ENCODE data around the gene LRRC3.
A peak's percentile ranks its signal among the peaks of the same experiment; 100 is the strongest.
"Not testable (repeated sequence)": the region's sequence is repeated elsewhere in the genome, so short reads cannot be mapped to it uniquely, and the experiment has no call there.

LRRC3 gene

DNA sequence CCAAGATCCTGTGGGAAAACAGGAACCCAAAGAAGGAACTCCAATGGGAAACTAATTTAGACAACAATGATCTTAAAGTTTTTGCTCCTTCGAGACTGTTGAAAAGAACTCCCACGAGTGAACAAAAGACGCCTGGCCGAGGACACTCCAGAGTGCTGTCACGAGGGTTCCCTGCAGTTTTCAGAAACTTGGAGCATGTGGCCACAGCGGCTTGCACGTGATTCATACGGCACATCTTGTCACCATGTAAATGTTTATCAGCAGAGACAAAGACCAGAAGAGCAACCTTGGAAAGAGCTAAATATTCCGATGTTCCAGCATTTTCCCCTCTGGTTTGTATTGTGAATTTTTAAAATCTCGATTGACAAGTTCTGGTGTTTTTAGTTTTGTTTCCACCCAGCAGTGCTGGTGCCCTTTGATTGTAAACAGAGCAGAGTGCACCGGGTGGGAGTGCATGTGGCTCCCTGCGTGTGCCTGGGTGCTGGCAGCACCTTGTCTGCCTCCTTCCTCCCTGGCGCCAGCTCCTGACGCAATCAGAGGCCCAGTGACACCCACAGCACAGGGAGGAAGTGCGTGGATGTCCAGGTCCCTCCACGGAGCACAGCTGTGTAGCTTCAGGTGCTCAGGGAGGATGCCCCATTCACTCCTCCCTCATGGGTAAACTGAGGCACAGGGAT lies 23.0 kb downstream of the LRRC3 start:
- DNase-seq (ENCODE audit: low read depth), result no peak

DNA sequence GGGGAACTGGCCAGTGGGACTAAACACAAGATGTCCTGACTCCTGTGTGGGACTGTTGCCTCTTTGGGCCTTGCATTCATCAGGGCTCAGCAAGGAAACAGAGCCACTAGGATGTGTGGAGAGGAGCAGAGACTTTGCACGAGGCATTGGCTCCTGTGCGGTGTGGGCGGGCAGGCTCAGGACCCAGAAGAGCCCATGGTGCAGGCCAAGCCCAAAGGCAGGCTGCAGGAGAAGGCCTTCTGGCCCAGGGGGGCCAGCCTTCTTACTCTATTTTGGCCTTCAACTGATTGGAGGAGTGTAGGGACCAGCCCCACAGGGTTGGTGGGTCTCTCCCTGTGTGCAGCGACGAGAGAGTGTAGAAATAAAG lies 23.5 kb downstream of the LRRC3 start:
- DNase-seq (ENCODE audit: low read depth), result no peak

DNA sequence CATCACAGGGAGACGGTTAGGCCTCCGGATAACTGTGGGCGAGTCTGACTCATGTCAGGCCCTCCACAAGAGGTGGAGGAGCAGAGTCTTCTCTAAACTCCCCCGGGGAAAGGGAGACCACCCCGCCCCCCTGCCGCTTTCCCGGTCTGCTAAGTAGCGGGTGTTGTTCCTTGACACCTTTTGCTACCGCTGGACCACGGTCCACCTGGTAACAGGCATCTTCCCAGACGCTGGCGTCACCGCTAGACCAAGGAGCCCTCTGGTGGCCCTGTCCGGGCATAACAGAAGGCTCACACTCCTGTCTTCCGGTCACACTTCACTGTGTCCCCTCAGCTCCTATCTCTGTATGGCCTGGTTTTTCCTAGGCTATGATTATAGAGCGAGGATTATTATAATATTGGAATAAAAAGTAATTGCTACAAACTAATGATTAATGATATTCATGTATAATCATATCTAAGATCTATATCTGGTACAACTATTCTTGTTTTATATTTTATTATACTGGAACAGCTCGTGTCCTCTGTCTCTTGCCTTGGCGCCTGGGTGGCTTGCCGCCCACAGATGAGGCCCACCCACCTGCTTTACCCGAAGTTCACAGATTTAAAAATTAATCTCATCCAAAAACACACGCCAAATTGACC lies 24.4 kb downstream of the LRRC3 start:
- DNase-seq (ENCODE audit: low read depth), result not testable (repeated sequence)

- DNase-seq (ENCODE audit: low read depth), result no peak
Measured at GRCh38 chr21:44480200-44481053, 25.1 kb downstream of the LRRC3 start.

DNA sequence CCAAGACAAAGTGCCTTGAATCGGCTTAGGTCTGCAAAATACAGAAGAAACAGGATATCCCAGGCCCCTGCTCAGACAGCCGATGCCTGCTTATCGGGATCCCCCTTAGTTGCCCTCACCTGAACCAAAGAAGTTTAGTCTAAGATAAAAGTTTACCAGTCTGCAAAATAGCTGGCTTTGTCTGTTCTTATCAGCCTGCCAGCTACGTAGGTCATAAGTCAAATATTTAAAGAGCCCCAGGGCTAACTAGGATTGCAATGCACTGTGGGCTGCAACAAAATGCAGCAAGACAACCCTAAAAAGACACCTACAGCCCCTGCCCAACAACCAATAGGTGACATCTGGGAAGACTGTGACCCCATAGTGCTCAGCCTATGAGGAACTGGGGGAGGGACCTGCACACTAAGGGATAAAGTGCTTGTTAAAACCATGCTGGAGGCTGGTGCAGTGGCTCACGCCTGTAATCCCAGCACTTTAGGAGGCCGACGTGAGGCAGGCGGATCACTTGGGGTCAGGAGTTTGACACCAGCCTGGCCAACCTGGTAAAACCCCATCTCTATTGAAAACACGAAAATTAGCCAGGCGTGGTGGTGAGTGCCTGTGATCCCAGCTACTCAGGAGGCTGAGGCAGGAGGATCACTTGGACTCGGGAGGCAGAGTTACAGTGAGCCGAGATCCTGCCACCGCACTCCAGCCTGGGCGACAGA lies 27.4 kb downstream of the LRRC3 start:
- DNase-seq (ENCODE audit: low read depth), result no peak

DNA sequence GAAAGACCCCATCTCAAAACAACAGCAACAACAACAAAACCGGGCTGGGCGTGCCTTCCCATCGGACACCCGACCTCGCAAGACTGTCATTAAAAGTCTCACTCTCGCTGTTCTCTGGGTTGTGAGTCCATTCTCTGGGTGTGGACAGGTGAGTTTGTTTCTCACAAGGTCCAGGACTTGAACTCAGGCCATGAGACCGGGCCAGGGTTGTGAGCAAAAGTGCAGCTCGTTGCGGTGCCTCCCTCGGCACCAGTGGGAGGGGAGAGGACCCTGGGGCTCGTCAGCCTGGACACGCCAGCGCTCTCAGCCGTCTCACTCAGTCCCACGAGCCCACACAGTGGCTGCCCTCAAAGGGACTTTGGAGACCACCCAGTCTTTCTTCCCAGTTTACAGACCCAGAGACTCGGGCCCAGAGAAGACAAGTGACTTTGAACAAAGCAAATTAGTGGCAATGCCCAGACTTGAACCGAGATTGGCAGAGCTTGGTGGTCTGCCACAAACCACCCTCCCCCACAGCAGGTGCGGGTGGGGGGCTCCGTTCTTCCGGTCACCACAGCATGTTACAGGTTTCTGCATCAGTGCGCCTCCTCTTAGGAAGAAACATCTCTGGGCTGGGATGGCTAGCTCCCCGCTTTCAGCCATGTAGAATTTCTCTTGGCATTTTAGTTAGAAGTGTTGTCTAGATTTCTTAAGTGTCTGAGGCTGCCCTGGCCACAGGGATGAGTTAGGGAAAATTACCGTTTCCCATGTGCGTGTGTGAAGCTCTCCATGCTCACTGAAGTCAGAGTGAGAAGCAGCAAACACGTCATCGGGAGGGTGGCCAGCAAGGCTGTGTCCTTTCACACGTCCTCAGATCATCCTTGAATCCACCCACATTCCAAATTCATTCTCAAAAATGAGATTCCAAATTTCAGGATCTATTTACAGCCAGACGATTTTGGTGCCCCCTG lies 28.3 kb downstream of the LRRC3 start:
- DNase-seq (ENCODE audit: low read depth), result no peak

DNA sequence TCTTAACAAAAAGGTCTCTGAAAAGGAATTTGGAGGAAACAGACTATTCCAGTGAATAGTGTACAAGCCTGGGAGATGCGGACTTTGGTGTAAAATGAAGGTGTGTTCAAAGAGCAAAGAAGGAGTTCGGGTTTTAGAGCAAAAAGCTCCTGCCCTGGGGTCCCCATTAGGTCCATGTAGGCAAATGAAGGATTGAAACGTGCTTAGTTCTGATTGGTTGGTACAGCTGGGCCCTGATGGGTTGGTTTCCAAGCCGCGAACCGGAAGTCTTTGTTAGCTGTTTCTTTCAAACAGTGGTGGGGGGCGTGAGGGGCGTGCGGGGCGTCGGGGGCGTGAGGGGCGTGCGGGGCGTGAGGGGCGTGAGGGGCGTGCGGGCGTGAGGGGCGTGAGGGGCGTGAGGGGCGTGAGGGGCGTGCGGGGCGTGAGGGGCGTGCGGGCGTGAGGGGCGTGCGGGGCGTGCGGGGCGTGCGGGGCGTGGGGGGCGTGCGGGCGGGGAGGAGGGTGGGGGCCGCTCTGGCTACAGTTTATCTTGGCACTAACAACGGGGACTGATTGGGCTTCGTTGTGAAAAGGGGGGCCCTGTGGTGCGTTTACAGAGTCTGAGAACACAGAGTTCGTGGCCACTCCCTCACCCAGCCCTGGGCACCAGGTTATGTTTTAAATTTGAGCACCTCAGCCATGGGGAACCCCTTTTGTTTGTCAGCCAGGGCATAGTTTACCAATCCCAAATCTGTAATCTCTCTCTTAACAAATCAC lies 29.4 kb downstream of the LRRC3 start:
- DNase-seq (ENCODE audit: low read depth), result no peak

DNA sequence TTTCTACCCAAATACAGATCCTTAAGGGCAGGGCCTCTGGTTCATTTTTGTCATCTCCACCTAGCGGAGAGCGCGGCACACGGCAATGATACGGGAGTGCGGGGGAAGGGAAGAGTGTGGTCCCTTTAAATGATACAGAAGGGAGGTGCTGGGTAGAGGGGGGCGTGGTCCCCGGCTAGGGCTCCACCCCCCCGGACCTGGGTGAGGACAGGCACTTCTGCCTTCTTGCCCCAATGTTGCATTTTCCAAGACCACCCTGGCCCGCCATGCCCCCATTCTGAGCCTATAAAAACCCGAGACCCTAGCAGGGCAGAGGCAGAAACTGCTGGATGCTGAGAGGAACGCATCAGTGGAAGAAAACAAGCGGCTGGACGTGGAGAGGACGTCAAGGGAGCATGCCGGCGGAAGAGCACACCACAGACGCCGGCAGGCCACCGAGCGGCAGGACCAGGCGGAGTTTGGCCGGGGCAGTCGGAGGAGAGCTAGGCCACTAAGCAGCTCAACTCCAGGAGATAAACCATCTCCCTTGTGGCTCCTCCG lies 30.0 kb downstream of the LRRC3 start:
- peak; percentile 14 for DNase-seq (ENCODE audit: low read depth)

- no peak for DNase-seq (ENCODE audit: low read depth)
Measured at GRCh38 chr21:44485796-44486195, 30.5 kb downstream of the LRRC3 start.

GRCh38 chr21:44486302-44486701 lies 31.0 kb downstream of the LRRC3 start:
- no peak for DNase-seq (ENCODE audit: low read depth)

DNA sequence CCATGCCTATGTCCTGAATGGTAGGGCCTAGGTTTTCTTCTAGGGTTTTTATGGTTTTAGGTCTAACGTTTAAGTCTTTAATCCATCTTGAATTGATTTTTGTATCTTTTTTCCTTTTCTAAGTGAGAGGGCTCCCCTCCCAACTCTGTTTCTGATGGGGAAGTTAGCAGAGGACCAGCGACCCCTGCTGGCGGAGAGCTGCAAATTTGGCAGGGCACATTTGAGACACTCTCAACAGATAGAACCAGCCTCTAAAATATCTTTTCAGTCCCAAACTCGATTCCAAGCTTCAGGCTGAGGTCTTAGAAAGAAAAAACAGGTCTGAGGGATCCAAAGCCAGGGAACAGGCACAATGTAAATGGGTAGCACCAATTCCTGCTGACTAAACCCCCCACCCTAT lies 32.5 kb downstream of the LRRC3 start:
- no peak for DNase-seq (ENCODE audit: low read depth)

DNA sequence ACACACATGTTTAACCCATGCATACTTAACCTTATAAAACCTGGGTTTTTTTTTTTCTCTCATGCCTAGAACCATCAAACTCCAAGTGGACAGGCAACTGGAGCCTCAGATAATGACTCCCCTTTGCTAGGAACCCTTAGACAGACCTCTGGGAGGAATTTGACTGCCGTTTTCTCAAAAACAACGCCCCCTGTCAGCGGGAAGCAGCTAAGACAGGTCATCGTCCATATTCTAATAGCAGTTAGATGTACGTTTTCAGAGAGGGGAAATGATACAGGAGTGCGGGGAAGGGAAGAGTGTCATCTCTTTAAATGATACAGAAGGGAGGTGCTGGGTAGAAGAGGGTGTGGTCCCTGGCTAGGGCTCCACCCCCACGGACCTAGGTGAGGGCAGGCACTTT lies 34.7 kb downstream of the LRRC3 start:
- no peak for DNase-seq (ENCODE audit: low read depth)

GRCh38 chr21:44490405-44490804 lies 35.1 kb downstream of the LRRC3 start:
- DNase-seq (ENCODE audit: low read depth), result no peak

DNA sequence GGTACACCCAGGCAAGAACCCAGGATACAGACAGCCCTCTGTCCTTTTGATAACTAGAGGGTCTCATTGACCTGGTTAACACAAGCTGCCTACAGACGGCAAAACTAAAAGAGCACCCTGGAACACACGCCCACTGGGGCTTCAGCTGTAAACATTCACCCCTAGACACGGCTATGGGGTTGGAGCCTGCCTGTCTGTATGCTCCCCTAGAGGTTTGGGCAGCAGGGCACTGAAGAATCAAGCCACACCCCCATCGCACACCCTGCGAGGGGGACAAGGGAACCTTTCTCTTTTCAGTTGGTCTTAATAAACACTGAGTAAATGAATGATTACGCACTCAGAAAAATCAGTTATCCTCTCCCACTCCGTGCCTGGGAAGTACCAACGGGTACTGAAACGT lies 35.5 kb downstream of the LRRC3 start:
- DNase-seq (ENCODE audit: low read depth), result no peak

GRCh38 chr21:44492567-44493385 lies 37.5 kb downstream of the LRRC3 start:
- DNase-seq (ENCODE audit: low read depth), result no peak

- no peak for DNase-seq (ENCODE audit: low read depth)
Measured at GRCh38 chr21:44494418-44494817, 39.1 kb downstream of the LRRC3 start.

GRCh38 chr21:44494956-44495355 lies 39.6 kb downstream of the LRRC3 start:
- no peak for DNase-seq (ENCODE audit: low read depth)

DNA sequence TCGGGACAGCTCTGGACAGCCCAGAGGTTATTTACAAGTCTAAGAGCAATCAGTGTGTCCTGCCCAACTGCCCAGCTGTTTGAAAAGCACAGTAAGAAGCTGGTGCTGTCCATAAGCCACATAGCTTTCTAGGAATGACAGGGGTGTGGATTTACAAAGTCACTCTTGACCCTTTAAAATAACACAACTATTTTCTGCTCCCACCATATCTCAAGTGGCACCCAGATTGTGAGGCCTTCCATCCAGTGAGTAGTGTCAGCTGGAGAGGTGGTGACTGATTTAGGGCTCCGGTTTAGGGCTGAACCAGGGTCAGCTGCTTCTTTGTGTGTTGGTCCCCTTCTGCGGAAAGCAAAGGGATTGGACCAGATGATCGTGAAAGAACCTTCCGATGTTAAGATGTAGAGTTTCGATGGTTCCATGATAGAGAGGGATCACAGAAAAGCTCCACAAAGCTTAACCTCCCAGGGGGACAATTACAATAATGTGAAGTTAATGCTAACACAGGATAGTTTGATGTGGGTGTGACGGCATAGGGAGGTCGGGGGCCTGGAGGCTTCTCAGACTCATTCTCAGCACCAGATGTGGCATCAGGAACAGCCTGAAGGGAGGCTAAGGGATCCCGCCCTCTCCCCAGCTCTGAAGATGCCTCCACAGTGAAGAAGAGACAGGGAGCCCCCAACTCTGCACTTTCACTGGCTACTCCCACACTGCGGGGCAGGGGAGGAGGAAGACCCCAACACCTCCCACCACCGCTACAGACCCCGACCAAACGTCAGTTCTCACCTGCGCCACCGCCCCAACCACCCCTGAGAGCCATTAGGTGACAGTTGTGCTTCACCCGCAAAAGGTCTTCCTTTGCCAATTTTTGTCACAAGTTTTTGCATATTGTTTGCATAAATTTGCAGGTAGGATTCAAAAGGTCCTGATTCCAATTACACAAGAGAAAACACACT lies 40.6 kb downstream of the LRRC3 start:
- no peak for DNase-seq (ENCODE audit: low read depth)

Data from activated gamma-delta T cell treated with anti-CD3 and anti-CD28 coated beads, Interleukin-2, amount 50 U/mL, for 16 hours (primary cell).